Endothelial cell of umbilical vein (primary cell): ENCODE data around the gene ATP6V1G3. TPM values are rescaled to one million over a fixed set of nuclear protein-coding genes. Genes with fewer than 3 reads are reported as not detected.

Experiments used
- BruUV-seq: library from RNA; stranded (reverse); fragments of 400-500 nt; replicated peaks from 2 replicates; lab custom pipeline; 2021; lab: Mats Ljungman, UMichigan
- CTCF ChIA-PET: fragments of 300-600, 350-600 bp; sonication (Branson Sonifier 250); formaldehyde crosslinking; loops from one replicate; lab custom pipeline; 2021; ENCODE audit warnings: antibody characterized with exemption, inconsistent platforms; lab: Charles Lee
- POLR2A ChIA-PET: fragments of 300-600, 350-600 bp; sonication (Branson Sonifier 250); formaldehyde crosslinking; loops from one replicate; lab custom pipeline; 2021; ENCODE audit warnings: antibody characterized with exemption, inconsistent platforms; lab: Charles Lee
- DNase-seq: peaks from one replicate; pipeline ENCODE4 v3.0.0-alpha.2; 2011; ENCODE audit warnings: low read depth, low spot score
- FAIRE-seq: peaks from 2 replicates; lab custom pipeline; 2011; peaks lifted over from hg19 to GRCh38; lab: Jason Lieb, UNC
- H2AFZ ChIP-seq: 2 replicates; pipeline ENCODE4 v1.6.0; 2012; ENCODE audit warnings: low read depth, low read length, control low read depth, inconsistent platforms
- H3K27ac ChIP-seq: 2 replicates; pipeline ENCODE4 v1.5.1; 2011; ENCODE audit warnings: low read depth, mild to moderate bottlenecking, control low read depth, low read length, moderate library complexity; ENCODE audit not compliant: insufficient read depth
- H3K27me3 ChIP-seq, 2 experiments: 2 replicates each; pipeline versions ENCODE4 v1.6.0 to v1.6.1; 2011; ENCODE audit warnings: low read length in 2 of 2, mixed read lengths in 1 of 2; ENCODE audit not compliant: control insufficient read depth in 2 of 2, insufficient read depth in 2 of 2
- H3K36me3 ChIP-seq, 2 experiments: 2 replicates in 1 of 2; 3 replicates in 1 of 2; pipeline ENCODE4 v1.5.1; 2011; ENCODE audit warnings: low read length in 2 of 2, mild to moderate bottlenecking in 1 of 2, moderate library complexity in 1 of 2; ENCODE audit not compliant: control insufficient read depth in 2 of 2, insufficient read depth in 2 of 2; ENCODE audit errors: extremely low read depth in 1 of 2
- H3K4me1 ChIP-seq: 3 replicates; pipeline ENCODE4 v1.5.1; 2011; ENCODE audit warnings: mild to moderate bottlenecking, low read length; ENCODE audit not compliant: control insufficient read depth, insufficient read depth; ENCODE audit errors: extremely low read depth
- H3K4me2 ChIP-seq: 2 replicates; pipeline ENCODE4 v1.6.1; 2011; ENCODE audit warnings: low read length, control low read depth, mixed read lengths; ENCODE audit not compliant: insufficient read depth
- H3K4me3 ChIP-seq, 3 experiments: fragments of 200-600 bp in 1 of 3; sonication (generic), shearing (Covaris generic) in 1 of 3; replicated peaks in 1 of 3; 2 replicates each; pipeline ENCODE4 v1.5.1; 2011 to 2016; ENCODE audit warnings: control low read depth in 3 of 3, low read length in 3 of 3, mild to moderate bottlenecking in 2 of 3, inconsistent platforms in 1 of 3, low read depth in 1 of 3, moderate library complexity in 1 of 3; ENCODE audit not compliant: insufficient read depth in 1 of 3
- H3K79me2 ChIP-seq: 2 replicates; pipeline ENCODE4 v1.6.0; 2012; ENCODE audit warnings: low read length, inconsistent platforms; ENCODE audit not compliant: control insufficient read depth, insufficient read depth
- H3K9ac ChIP-seq: replicated peaks from 2 replicates; pipeline ENCODE3; 2011; ENCODE audit warnings: low read length, control low read depth; ENCODE audit not compliant: insufficient read depth; ENCODE audit errors: extremely low read depth
- H3K9me1 ChIP-seq: replicated peaks from 3 replicates; pipeline ENCODE4 v1.6.0; 2011; ENCODE audit warnings: mild to moderate bottlenecking, low read length; ENCODE audit not compliant: control insufficient read depth, insufficient read depth; ENCODE audit errors: extremely low read depth
- H3K9me3 ChIP-seq: replicated peaks from 2 replicates; pipeline ENCODE4 v1.5.1; 2012; ENCODE audit warnings: low read length, inconsistent platforms; ENCODE audit not compliant: control insufficient read depth, insufficient read depth
- H4K20me1 ChIP-seq: replicated peaks from 2 replicates; pipeline ENCODE3; 2011; ENCODE audit warnings: mild to moderate bottlenecking, low read length; ENCODE audit not compliant: control insufficient read depth, insufficient read depth; ENCODE audit errors: extremely low read depth
- EZH2 ChIP-seq: IDR thresholded peaks from 2 replicates; pipeline ENCODE4 v1.6.1; 2012; ENCODE audit warnings: borderline replicate concordance, low read depth, mild to moderate bottlenecking, moderate library complexity, low read length, inconsistent platforms; ENCODE audit not compliant: severe bottlenecking
- FOS ChIP-seq: IDR thresholded peaks from 2 replicates; pipeline ENCODE4 v1.6.1; 2011; ENCODE audit warnings: mild to moderate bottlenecking, low read length, moderate library complexity, borderline replicate concordance; ENCODE audit not compliant: insufficient read depth
- GATA2 ChIP-seq: IDR thresholded peaks from 2 replicates; pipeline ENCODE4 v1.7.0; 2011; ENCODE audit warnings: low read depth, mild to moderate bottlenecking, moderate library complexity, mixed read lengths, low read length; ENCODE audit not compliant: insufficient read length, insufficient read depth
- JUN ChIP-seq: IDR thresholded peaks from 2 replicates; pipeline ENCODE4 v1.6.1; 2011; ENCODE audit warnings: borderline replicate concordance, low read depth; ENCODE audit not compliant: insufficient read length, insufficient read depth
- MYC ChIP-seq: IDR thresholded peaks from one replicate; pipeline ENCODE4 v1.6.1; 2011; ENCODE audit warnings: mild to moderate bottlenecking, low read depth, low read length
- POLR2A ChIP-seq: IDR thresholded peaks from 2 replicates; pipeline ENCODE4 v1.6.1; 2012; ENCODE audit warnings: low read depth, mild to moderate bottlenecking, control low read depth, low read length
- dilution Hi-C: fragments of 300-500 bp; cut with MboI; formaldehyde crosslinking; loops from one replicate; pipeline ENCODE4 v1.15.0; 2019; ENCODE audit warnings: low sequenced_read_pairs; ENCODE audit not compliant: extremely low pct_ligation_motif_present
- intact Hi-C: fragments of 100-400 bp; cut with micrococcal nuclease; formaldehyde crosslinking; loops from one replicate; pipeline ENCODE4 v1.10.0; 2022
- polyA plus RNA-seq, 4 experiments: library from polyadenylated mRNA; depleted of rRNA in 3 of 4; stranded (reverse) in 3 of 4; unstranded in 1 of 4; fragments of >200 nt; gene quantifications; 2 replicates each; pipeline versions ENCODE4 v1.2.1 to v1.2.3, GENCODE V29; 2011 to 2012; ENCODE audit warnings: missing spikeins in 1 of 4
- total RNA-seq: library from RNA; stranded (reverse); gene quantifications from 2 replicates; pipeline ENCODE4 v1.2.3, GENCODE V29; 2021
- TF ChIP-seq, protein P1 (sequence below): IDR thresholded peaks from 2 replicates; pipeline ENCODE4 v1.6.1; 2011; ENCODE audit not compliant: insufficient read depth, insufficient read length
- TF ChIP-seq, protein P2 (sequence below), 2 donors: IDR thresholded peaks; 1 replicate in 1 of 2; 2 replicates in 1 of 2; pipeline ENCODE4 v1.5.1; 2011; ENCODE audit warnings: low read length in 2 of 2, mild to moderate bottlenecking in 2 of 2, moderate library complexity in 2 of 2, control low read depth in 1 of 2, inconsistent platforms in 1 of 2, low read depth in 1 of 2; ENCODE audit not compliant: insufficient read depth in 1 of 2; ENCODE audit errors: extremely low read depth in 1 of 2

Gene ATP6V1G3
- total and polyA plus RNA-seq, 2 donors (not counting 3 experiments of a cell fraction or from before 2014, with no cell fraction given): not detected

DNA sequence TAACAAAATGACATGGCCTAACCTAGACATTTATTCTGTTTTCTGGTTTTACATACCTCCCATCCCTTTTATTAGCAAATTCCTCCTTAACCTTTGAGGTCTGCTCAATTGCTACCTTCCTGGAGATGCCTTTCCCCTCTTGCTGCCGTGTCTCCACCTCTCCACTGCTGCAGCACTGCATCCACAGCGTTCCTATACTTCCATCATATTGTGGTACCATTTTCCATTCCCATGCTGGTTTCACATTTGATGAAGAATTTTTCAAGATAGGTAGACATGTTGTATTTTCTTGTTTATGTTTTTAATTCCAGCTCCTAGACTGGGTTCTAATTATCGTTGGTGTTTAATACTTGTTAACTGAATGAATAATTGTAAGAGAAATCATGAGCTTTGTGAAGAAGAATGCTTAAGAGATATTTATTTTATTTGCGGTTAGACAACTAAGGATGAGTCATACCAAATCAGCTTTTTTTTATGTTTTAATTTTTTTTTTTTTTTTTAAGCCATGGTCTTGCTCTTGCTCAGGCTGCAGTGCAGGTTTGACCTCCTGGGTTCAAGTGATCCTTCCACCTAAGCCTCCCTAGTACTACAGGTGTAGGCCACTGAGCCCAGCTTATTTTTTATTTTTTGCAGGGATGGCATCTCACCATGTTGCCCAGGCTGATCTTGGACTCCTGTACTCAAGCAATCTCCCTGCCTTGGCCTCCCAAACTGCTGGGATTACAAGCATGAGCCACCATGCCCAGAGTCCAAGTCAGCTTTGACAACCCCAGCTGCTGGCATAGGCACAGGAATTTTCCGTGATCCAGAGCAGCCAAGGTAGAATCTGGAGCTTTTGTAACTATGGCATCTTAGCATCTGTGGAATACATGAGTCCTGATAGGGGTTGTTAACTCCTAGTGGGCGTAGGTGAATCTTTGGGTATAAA is 44.0 kb downstream of the ATP6V1G3 start:
- intact Hi-C loops (loop anchor here (2.0 kb wide), 1 partner anchor 32 kb away; no protein-coding TSS in a partner anchor), dilution Hi-C loops (no loop called here)
- ChIA-PET POLR2A (no interaction called here), CTCF (interaction anchor here (0.6 to 1.5 kb wide), 7 partner anchors 9 to 343 kb away, joined by 3 to 6 read pairs (median 4); no protein-coding TSS in a partner anchor)
- H4K20me1 ChIP-seq: no peaks in the 10 kb centered on the region
- no peak overlapping the region for H3K4me2 ChIP-seq
- no TSS peak for BruUV-seq
- no peak overlapping the region for H3K9ac ChIP-seq
- H2AFZ ChIP-seq: no peak overlapping the region
- DNase-seq (peak; percentile 2), FAIRE-seq (peak; percentile 40)
- H3K9me1 ChIP-seq: no peaks in the 10 kb centered on the region
- no peak overlapping the region for H3K4me3 ChIP-seq
- H3K36me3 ChIP-seq: no peaks in the 10 kb centered on the region
- H3K9me3 ChIP-seq: no peaks in the 10 kb centered on the region
- H3K27ac ChIP-seq: no peak overlapping the region
- peaks cover 23% of the 10 kb centered on the region for H3K4me1 ChIP-seq
- no peak for TF ChIP-seq JUN
- TF ChIP-seq GATA2: no peak
- peak; percentile 71 for TF ChIP-seq FOS
- TF ChIP-seq, protein P1, sequence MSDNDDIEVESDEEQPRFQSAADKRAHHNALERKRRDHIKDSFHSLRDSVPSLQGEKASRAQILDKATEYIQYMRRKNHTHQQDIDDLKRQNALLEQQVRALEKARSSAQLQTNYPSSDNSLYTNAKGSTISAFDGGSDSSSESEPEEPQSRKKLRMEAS: no peak
- TF ChIP-seq POLR2A: no peak
- TF ChIP-seq MYC: no peak
- TF ChIP-seq, protein P2, sequence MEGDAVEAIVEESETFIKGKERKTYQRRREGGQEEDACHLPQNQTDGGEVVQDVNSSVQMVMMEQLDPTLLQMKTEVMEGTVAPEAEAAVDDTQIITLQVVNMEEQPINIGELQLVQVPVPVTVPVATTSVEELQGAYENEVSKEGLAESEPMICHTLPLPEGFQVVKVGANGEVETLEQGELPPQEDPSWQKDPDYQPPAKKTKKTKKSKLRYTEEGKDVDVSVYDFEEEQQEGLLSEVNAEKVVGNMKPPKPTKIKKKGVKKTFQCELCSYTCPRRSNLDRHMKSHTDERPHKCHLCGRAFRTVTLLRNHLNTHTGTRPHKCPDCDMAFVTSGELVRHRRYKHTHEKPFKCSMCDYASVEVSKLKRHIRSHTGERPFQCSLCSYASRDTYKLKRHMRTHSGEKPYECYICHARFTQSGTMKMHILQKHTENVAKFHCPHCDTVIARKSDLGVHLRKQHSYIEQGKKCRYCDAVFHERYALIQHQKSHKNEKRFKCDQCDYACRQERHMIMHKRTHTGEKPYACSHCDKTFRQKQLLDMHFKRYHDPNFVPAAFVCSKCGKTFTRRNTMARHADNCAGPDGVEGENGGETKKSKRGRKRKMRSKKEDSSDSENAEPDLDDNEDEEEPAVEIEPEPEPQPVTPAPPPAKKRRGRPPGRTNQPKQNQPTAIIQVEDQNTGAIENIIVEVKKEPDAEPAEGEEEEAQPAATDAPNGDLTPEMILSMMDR (IDR thresholded peaks at IDR 0.05; ENCODE audit: extremely low read depth in 1 of 2, insufficient read depth in 1 of 2, low read depth in 1 of 2, low read length in 2 of 2): no peak
- no peak for TF ChIP-seq EZH2
- no peaks in the 10 kb centered on the region for H3K27me3 ChIP-seq
- H3K79me2 ChIP-seq: no peaks in the 10 kb centered on the region
